Suprapubic skin (tissue), 4 donors: ENCODE measurements around the gene CTSE.

Experiments
- EP300 ChIP-seq: sonication (generic); formaldehyde crosslinking; IDR thresholded peaks from one replicate; pipeline ENCODE4 v1.6.1; 2017; ENCODE audit warnings: antibody characterized with exemption
- POLR2A ChIP-seq, 2 donors: fragments of 450-650 bp; IDR thresholded peaks; one replicate each; pipeline ENCODE4 v1.6.1; 2017; ENCODE audit warnings: antibody characterized with exemption in 2 of 2, mild to moderate bottlenecking in 2 of 2, moderate library complexity in 2 of 2
- POLR2AphosphoS5 ChIP-seq, 3 donors: sonication (generic); formaldehyde crosslinking; IDR thresholded peaks; one replicate each; pipeline ENCODE4 v1.6.1; 2017; ENCODE audit warnings: antibody characterized with exemption in 3 of 3
- TF ChIP-seq, protein P1 (sequence below), 2 donors: fragments of 200-600 bp in 1 of 2; fragments of 450-650 bp in 1 of 2; sonication (generic) in 1 of 2; IDR thresholded peaks; one replicate each; pipeline ENCODE4 v1.5.1; 2016 to 2019; ENCODE audit warnings: antibody characterized with exemption in 2 of 2, mild to moderate bottlenecking in 1 of 2, moderate library complexity in 1 of 2

DNA sequence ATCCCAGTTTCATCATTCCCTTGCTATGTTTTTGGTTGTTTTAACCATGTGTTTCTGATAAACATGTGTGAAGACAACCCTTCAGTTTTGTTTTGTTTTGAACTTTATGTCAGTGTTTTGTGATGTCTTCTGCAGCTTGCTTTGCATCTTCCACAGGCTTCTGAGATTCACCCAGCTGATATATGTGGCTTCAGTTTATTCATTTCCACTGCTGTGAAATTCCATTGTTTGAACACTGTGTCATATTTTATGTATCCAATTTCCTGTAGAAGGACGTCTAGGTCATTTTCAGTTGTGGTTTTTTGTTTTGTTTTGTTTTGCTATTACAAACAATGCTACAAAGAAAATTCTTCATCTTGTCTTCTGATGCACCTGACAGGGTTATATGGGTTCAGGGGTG, 53.2 kb downstream of the CTSE start:
- TF ChIP-seq, protein P1, sequence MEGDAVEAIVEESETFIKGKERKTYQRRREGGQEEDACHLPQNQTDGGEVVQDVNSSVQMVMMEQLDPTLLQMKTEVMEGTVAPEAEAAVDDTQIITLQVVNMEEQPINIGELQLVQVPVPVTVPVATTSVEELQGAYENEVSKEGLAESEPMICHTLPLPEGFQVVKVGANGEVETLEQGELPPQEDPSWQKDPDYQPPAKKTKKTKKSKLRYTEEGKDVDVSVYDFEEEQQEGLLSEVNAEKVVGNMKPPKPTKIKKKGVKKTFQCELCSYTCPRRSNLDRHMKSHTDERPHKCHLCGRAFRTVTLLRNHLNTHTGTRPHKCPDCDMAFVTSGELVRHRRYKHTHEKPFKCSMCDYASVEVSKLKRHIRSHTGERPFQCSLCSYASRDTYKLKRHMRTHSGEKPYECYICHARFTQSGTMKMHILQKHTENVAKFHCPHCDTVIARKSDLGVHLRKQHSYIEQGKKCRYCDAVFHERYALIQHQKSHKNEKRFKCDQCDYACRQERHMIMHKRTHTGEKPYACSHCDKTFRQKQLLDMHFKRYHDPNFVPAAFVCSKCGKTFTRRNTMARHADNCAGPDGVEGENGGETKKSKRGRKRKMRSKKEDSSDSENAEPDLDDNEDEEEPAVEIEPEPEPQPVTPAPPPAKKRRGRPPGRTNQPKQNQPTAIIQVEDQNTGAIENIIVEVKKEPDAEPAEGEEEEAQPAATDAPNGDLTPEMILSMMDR (IDR thresholded peaks at IDR 0.05), result no peak
- TF ChIP-seq POLR2A (IDR thresholded peaks at IDR 0.05), result no peak
- TF ChIP-seq POLR2AphosphoS5 (IDR thresholded peaks at IDR 0.05), result no peak
- no peak for TF ChIP-seq EP300
